ENCODE data around the gene POLR3E.

- no peak for TF ChIP-seq CTCF (IDR thresholded peaks at IDR 0.05)
- TF ChIP-seq POLR2AphosphoS5 (IDR thresholded peaks at IDR 0.05): no peak
- TF ChIP-seq POLR2A (IDR thresholded peaks at IDR 0.05): no peak
These were observed 38.5 kb downstream of the POLR3E start for GRCh38 chr16:22335668-22336246.

Data from breast epithelium (tissue), 3 donors.